Measurements from ENCODE around the gene FAM78B. TPM values are rescaled to one million over a fixed set of nuclear protein-coding genes. Genes with fewer than 3 reads are reported as not detected.

The FAM78B gene
- total RNA-seq, 1 donor from 2014 or later: 3.1 TPM

GRCh38 chr1:166156674-166157073, 10.1 kb downstream of the FAM78B start:
- Mint-ChIP-seq H3K36me3 (ENCODE audit: insufficient read depth) (no peaks in the 10 kb centered on the region), H3K4me1 (ENCODE audit: low read depth) (no peaks in the 10 kb centered on the region), H3K4me3 (ENCODE audit: low read depth) (no peak overlapping the region), H3K27me3 (peaks cover 52% of the 10 kb centered on the region), H3K27ac (no peak overlapping the region), H3K9me3 (ENCODE audit: low read depth) (no peaks in the 10 kb centered on the region)
- DNase-seq (ENCODE audit: low spot score, unreplicated experiment): no peak
- TF ChIP-seq CTCF (IDR thresholded peaks at IDR 0.05; ENCODE audit: unreplicated experiment): no peak

DNA sequence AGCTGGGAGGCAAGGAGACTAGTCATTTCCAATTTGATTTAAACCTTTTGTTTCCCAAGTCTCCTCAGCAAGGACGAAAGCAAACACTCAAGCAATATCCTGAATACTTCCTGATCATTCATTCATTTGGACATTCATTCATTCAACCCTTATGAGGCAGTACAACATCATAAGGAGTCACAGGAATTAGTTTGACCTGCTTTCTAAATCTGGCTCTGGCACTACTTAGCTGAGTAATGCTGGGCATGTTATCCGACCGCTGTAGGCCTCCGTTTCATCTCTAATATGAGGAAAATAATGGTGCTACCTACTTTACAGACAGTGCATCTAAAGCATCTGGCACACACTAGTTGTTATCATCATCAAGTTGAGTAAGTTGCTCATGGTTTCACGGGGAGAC, 11.7 kb downstream of the FAM78B start:
- no peak overlapping the region for H3K27ac Mint-ChIP-seq
- no peak for DNase-seq (ENCODE audit: low spot score, unreplicated experiment)
- no peaks in the 10 kb centered on the region for H3K36me3 Mint-ChIP-seq (ENCODE audit: insufficient read depth)
- no peaks in the 10 kb centered on the region for H3K4me1 Mint-ChIP-seq (ENCODE audit: low read depth)
- H3K9me3 Mint-ChIP-seq (ENCODE audit: low read depth): no peaks in the 10 kb centered on the region
- TF ChIP-seq CTCF (IDR thresholded peaks at IDR 0.05; ENCODE audit: unreplicated experiment): no peak
- H3K27me3 Mint-ChIP-seq: peaks cover 41% of the 10 kb centered on the region
- H3K4me3 Mint-ChIP-seq (ENCODE audit: low read depth): no peak overlapping the region

GRCh38 chr1:166153525-166154314, 13.1 kb downstream of the FAM78B start:
- Mint-ChIP-seq H3K36me3 (ENCODE audit: insufficient read depth) (no peaks in the 10 kb centered on the region), H3K9me3 (ENCODE audit: low read depth) (no peaks in the 10 kb centered on the region), H3K27me3 (peaks cover 29% of the 10 kb centered on the region), H3K4me3 (ENCODE audit: low read depth) (no peak overlapping the region), H3K27ac (no peak overlapping the region), H3K4me1 (ENCODE audit: low read depth) (no peaks in the 10 kb centered on the region)
- no peak for TF ChIP-seq CTCF (IDR thresholded peaks at IDR 0.05; ENCODE audit: unreplicated experiment)
- DNase-seq (ENCODE audit: low spot score, unreplicated experiment): no peak

GRCh38 chr1:166152978-166153377, 13.8 kb downstream of the FAM78B start:
- Mint-ChIP-seq H3K27ac (no peak overlapping the region), H3K4me3 (ENCODE audit: low read depth) (no peak overlapping the region), H3K36me3 (ENCODE audit: insufficient read depth) (no peaks in the 10 kb centered on the region), H3K27me3 (peaks cover 21% of the 10 kb centered on the region), H3K4me1 (ENCODE audit: low read depth) (no peaks in the 10 kb centered on the region), H3K9me3 (ENCODE audit: low read depth) (no peaks in the 10 kb centered on the region)
- no peak for TF ChIP-seq CTCF (IDR thresholded peaks at IDR 0.05; ENCODE audit: unreplicated experiment)
- DNase-seq (ENCODE audit: low spot score, unreplicated experiment): no peak

GRCh38 chr1:166151804-166152203, 15.0 kb downstream of the FAM78B start:
- no peak overlapping the region for H3K27ac Mint-ChIP-seq
- H3K4me1 Mint-ChIP-seq (ENCODE audit: low read depth): no peaks in the 10 kb centered on the region
- no peak overlapping the region for H3K4me3 Mint-ChIP-seq (ENCODE audit: low read depth)
- TF ChIP-seq CTCF (IDR thresholded peaks at IDR 0.05; ENCODE audit: unreplicated experiment): no peak
- peaks cover 15% of the 10 kb centered on the region for H3K27me3 Mint-ChIP-seq
- H3K9me3 Mint-ChIP-seq (ENCODE audit: low read depth): no peaks in the 10 kb centered on the region
- H3K36me3 Mint-ChIP-seq (ENCODE audit: insufficient read depth): no peaks in the 10 kb centered on the region
- no peak for DNase-seq (ENCODE audit: low spot score, unreplicated experiment)
